ENCODE measurements around the gene GAA.

- no peak for TF ChIP-seq POLR2AphosphoS5 (IDR thresholded peaks at IDR 0.05)
- peak in 1 of 4 experiments; percentile 31 for TF ChIP-seq CTCF (IDR thresholded peaks at IDR 0.05)
- no peak for TF ChIP-seq EP300 (IDR thresholded peaks at IDR 0.05)
Observed at GRCh38 chr17:80124351-80124981, 23.1 kb downstream of the GAA start.

Measured in gastroesophageal sphincter (tissue), 3 donors.